Mammary microvascular endothelial cell (primary cell): Measurements from ENCODE around the gene FAM124B. TPM values are rescaled to one million over a fixed set of nuclear protein-coding genes. Genes with fewer than 3 reads are reported as not detected.

Experiments
- total RNA-seq: library from RNA; depleted of rRNA; stranded (reverse); fragments of >200 nt; gene quantifications from 2 replicates; pipeline ENCODE4 v1.2.3, GENCODE V29; 2015

FAM124B gene
- total RNA-seq = 21.3 and 22.1 TPM in 2 replicates

GRCh38 chr2:224401641-224402342 is at the start of gene FAM124B:
FAM124B (minus strand) TSS chr2:224402107; CDS start chr2:224401768, 339 bp downstream.

Other genes with a start within 250 kb of the FAM124B start
- 46.5 and 49.0 TPM in 2 replicates for gene CUL3, start 183.3 kb upstream of the FAM124B start, total RNA-seq